Activated CD8-positive, alpha-beta memory T cell treated with anti-CD3 and anti-CD28 coated beads, Interleukin-2, amount 50 U/mL, for 24 hours (primary cell): ENCODE data around the gene IPMK.
"Not testable (repeated sequence)": the region's sequence is repeated elsewhere in the genome, so short reads cannot be mapped to it uniquely, and the experiment has no call there.

ENCODE experiments used
- DNase-seq: peaks from one replicate; pipeline ENCODE4 v3.0.0-alpha.2; 2020; ENCODE audit errors: extremely low read depth

Gene IPMK

DNA sequence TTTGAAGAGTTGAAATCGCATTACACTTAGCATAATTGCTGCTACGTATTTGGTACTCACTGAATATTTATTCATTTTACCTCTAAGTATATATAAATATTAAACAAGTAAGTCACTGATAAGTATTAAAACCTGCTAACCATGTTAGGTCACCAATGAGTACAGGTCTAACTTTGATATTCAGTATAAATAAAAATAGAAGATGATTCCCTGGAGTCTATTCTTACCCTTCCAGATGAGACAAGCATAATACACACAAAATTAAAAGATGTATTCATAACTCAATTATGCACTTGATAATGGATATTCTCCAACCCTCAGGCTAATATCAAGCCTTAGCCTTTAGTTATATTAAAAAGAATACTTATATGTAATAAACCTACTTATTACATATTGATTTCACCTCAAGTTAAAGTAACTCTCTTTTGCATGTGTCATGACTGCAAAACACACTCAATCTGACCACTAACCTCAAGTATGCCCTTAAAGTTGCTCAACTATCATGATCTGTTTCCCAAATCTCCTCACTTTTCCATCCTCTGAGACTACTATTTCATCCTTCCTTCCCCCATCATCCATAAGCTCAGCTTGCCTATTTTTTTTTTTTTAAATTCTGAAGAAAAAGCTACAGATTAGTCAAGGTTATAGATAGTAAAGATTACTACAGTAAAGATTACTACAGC lies 46.8 kb downstream of the IPMK start:
- no peak for DNase-seq

DNA sequence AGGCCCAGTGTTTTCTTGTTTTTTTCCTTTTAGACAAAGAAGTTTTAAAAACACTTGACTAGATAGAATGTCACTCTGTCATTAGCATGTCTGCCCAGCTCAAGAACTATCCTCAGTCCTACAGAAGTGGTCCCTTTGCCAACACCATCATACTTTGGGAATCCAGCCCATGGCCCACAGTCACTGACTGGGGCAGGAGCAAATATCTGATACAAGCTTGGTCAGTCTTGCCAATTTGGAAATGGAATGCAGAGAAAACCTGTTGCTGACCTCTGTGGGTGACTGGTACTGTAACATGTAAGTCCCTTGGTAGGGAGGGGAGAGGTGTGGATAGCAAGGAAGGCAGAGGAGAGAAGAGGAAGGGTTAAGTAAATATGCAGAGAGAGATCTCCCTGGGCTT lies 47.8 kb downstream of the IPMK start:
- DNase-seq, result no peak

DNA sequence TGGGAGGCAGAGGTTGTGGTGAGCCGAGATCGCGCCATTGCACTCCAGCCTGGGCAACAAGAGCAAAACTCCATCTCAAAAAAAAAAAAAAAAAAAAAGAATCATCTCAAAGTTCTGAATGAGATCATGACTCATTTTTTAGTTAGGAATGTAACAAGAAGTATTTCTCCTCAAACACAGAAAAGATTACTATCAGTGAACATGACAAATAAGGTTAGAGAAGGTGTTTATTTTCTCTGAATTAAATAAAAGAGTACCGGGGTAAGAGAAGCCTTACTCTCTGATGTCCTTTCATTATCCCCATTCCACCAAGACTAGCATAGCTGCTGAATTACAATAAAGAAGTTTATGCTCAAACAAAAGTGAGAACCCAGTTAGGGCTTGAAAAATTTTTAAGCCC lies 50.1 kb downstream of the IPMK start:
- DNase-seq, result no peak

DNA sequence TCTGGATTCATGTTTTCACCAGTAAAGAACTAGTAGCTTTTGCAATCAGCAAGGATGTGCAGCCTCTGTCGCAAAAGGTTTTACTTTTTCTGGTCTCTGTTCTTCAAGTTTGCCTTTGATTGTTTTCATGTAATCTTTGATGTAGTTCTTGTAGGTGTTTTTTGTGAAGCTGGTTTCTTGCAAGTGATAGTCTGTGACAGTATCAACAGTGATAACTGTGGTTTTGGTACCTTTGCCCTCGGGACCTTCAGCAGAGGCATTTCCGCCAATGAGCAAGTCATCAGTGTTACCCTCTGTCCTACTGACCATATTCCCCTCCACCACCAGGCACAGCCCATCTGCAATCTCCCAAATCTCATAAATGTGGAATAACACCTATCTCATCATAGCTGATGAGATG lies 55.1 kb downstream of the IPMK start:
- DNase-seq, result no peak

DNA sequence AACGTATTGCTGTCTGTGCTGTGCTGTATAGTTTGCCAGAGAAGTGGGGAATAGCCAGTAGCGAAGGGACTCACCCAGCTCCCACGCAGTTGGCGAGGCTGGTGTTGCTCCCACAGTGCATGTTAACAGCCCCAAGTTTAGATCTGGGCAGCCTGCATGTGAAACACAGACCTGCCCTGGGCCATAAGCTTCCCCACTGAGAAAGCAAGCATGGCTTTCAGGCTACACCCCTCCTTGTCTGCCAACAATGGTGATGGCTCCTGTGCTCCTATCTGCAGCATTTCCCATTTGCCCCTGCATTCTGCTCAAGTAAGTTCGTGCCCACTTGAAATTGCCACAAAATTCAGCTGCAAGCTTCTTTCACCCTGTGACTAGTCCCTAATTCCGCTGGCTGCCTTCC lies 57.5 kb downstream of the IPMK start:
- DNase-seq, result no peak

DNA sequence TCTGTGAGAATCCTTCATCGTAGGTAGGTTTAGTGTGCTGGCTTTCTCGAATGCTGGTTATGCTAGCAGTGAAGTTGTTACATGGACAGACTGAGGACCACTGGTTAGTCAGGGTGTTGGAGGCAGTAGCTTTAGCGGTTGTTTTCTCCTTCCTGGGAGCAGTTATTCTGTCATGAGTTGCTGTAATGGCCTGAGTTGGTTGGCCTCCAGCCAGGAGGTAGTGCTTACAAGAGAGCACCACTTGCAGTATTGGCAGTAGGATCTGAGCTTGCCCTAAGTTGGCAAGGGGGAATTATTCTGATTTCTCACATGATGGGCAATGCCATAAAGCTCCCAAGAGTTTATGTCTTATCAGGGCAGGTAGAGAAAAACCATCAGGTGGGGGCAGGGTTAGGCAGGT lies 58.0 kb downstream of the IPMK start:
- DNase-seq, result no peak

DNA sequence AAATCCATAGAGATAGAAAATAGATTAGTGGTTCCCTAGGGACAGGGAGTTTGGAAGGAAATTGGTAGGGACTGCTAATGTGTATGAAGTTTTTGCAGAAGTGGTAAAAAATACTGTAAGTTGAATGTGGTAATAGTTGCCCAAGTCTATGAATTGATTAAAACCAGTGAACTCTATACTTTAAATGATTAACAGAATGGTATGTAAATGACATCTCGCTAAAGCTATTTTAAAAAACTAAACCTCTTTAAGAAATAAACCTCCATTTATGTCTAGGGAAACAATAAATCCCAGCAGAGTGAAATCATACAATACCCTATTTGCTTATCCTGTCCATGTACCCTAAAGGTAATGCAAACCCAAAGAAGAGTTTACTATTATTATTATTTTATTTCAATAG lies 61.4 kb downstream of the IPMK start:
- no peak for DNase-seq

DNA sequence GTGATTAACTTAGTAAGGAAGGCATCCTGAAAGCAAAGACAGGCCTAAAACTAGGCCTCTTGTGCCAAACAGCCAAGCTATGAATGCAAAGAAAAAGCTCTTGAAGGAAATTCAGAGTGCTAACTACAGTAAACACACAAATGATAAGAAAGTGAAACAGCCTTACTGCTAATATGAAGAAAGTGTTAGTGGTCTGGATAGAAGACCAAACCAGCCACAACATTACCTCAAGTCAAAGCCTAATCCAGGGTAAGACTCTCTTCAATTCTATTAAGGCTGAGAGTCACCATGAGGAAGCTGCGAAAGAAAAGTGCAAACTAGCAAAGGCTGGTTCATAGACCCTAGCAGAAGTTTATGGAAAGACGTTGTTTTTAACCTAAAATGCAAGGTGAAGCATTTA lies 66.0 kb downstream of the IPMK start:
- no peak for DNase-seq

DNA sequence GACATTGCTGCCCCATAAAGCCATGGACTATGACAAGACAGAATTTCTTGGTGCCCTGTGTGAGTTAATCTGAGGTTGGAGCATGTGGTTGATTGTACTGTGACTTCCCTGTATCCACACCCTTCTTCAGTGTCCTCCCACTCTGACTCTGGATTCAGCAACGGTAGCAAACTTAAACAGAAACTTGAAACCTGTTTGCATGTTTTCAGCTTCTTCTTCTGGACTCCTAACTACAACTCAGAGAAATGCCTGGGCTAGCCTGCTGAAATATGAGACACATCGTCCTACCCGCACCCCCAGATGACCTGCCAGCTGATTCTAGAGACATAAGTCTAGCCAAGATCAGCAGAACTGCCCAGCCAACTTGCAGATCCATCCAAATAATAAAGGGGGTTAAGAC lies 78.4 kb downstream of the IPMK start:
- DNase-seq, result no peak

DNA sequence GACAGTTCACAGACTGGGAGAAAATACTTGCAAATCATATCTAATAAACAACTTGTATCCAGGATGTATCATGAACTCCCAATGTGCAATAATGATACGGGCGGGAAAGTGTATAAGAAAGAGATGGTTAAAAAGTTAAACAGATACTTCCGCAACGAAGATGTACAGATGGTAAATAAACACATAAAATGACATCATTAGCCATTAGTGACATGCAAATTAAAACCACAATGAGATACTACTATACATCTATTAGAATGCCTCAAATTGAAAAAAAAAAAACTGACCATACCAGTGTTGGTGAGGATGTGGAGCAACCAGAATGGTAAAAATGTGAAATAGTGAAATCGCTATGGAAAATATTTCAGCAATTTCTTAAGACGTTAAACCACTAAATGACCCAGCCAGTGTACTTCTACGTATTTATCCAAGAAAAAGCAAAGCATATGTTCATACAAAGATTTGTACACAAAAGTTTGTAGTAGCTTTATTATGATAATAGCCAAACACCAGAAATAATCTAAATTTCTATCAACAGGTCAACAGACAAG lies 83.5 kb downstream of the IPMK start:
- no peak for DNase-seq

DNA sequence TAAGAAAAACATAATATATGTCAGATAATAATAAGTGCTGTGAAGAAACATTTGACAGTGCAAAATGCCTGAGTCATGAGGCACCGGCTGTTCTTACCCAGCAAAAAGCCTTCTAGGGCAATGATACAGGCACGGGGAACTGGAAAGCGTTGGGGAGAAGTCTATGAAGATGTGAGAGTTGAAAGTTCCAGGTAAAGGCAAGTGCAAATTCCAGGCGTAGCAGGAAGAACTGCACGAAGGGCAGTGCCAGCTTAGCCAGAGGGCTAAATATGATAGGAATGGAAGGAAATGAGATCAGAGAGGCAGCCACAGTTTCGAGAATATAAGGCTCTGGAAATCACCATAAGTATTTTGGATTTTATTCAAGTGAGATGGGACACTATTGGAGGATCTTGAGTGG lies 87.0 kb downstream of the IPMK start:
- DNase-seq, result no peak

DNA sequence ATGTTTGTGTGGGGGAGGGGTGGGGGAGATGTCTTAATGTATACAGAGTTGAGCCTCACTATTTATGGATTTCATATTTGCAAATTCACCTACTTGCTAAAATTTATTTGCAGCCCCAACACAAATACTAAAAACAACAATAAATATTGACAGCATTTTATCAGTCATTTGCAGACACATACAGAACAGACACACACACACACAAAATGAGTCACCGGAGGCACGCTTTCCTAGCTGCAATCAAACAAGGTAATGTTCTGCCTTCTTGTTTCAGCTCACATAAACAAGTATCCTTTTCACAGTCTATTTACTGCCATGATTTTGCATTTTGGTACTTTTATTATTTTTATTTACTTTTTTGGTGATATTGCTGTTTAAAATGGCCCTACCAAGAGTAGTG lies 88.5 kb downstream of the IPMK start:
- no peak for DNase-seq

DNA sequence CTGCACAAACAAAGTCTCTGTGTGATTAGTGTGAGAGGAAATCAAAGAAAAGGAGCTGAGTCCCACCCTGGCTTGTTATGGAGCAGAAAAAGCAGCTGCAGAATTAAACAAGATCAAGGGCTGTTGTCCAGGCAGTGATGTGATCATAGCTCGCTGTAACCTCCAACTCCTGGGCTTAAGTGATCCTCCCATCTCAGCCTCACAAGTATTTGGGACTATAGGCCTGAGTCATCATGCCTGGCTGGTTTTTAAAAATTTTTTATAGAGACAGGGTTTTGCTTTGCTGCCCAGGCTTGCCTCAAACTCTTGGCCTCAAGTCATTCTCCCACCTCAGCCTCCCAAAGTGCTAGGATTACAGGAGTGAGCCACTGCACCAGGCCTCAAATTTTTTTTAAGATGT lies 88.9 kb downstream of the IPMK start:
- no peak for DNase-seq

DNA sequence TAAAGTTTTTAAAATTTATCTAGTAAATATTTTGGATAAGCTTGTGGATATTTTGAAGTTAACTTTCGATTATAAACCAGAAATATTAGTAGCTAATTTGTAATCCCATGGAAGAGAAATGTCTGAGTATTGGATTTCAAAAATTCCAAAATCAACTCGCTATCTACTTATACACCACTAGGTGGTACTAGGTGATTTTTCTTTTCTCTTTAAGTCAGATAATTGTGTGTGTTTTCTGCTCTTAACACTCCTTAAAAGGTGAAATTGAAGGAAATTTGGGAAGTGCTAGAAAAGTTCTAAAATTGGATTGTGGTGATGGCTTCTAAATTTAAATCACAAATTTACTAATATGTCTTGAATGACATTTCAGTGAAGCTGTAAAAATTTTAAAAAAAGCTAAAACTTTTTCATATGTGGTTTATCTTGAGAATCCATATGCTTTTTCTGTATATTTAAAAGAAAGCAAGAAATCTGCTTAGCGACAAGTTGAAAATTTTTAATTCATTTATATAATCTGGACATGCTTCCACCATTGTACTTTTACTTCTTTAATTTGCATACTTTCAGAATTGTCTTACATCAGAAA lies 90.2 kb downstream of the IPMK start:
- DNase-seq, result no peak

DNA sequence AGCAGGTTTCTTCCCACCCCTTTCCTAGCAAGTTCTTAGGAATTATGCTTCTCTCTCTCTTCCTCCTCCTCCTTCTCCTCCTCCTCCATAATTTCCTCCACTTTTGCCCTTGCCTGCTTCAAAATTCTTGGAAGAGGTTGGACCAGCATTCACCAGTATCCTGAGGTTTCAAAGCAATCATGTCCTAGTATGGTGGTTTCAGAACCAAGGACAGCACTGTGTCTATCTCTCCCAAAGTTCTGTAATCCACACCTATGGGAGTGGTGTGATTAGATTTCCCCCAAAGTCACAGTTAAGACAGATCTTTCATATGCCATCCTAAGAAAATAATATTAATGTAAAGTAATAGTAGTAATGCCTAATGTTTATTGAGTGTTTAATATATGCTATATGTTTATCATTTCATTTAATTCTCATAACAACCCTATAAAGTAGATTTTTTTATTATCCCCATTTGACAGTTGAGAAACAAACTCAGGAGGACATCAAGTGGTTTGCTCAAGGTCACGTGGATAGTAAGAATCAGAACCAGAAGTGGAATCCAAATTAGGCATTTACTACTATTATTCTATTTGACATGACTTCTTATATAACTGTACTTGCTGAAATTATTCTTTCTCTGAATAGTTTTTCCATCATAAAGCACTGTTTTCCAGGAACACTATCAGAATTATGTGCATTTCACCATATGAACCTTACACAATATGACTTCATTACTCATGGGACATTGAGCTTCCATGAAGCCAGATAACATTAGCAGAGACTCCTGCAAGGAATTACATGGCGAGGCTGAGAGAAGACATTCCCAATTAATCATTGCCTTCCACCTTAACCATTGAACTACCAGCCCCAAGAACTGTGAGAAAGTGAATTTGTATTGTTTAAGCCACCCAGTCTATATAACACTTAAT lies 91.4 kb downstream of the IPMK start:
- DNase-seq, result no peak

DNA sequence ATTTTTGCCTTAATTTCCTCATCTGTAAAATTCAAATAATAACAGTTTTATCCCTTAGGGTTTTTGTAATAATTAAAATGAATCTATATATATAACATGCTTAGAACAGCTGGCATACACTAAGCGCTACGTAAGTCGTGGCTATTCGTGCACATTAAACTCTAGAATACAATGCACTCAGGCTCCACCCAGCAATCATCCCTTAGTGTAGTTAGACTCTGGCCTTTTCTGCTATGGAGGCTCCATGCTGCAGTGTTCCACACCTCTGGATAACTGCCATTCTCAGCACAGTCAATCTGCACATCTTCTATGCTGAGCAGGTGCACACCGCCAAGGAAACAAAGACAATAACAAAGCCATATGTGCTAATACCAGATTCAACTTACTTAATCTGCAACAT lies 92.9 kb downstream of the IPMK start:
- no peak for DNase-seq

DNA sequence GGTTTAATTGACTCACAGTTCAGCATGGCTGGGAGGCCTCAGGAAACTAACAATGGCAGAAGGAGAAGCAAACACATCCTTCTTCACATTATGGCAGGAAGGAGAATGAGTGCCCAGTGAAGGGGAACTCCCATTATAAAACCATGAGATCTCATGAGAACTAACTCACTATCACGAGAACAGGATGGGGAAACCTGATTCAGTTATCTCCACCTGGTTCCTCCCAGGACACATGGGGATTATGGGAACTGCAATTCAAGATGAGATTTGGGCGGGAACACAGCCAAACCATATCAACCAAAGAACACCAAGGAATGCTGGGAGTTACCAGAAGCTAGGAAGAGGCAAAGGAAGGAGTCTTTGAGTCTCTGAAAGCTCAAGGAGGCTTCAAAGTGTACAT lies 94.3 kb downstream of the IPMK start:
- DNase-seq, result no peak

DNA sequence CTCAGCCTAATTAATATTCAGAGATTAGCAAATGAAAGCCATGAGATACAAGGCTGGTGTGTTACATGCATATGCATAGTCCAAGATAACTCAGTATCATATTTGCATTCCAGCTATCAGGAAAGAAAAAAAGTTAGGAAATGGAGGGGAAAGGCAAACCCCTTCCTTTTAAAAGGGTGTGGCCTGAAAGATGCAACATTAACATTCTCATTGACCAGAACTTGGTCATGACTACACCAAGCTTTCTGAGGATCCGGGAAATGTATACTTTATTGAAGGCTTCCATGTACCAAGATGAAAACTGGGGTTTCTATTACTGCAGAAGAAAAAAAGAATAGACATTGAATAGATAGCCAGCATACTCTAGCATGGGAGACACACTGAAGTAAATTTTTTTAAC lies 96.5 kb downstream of the IPMK start:
- DNase-seq, result no peak

DNA sequence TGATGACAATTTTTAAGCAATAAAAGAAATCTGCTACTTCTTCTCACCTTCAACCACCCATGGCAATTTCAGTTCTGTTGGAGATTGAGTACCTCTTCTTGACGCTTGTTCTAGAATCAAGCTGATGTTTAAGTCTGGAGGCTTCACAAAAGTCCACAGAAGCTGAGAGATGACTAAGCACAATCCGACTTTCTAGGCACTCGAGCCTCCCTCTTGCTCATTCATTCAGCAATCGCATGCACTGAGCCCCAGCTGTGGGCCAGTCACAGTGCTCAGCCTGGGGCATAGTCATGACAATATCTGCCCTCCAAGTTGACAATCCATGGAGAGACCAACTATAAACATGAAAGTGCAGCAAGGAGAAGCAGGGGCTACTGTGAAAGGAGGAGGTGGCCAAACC lies 103.2 kb downstream of the IPMK start:
- DNase-seq, result no peak

DNA sequence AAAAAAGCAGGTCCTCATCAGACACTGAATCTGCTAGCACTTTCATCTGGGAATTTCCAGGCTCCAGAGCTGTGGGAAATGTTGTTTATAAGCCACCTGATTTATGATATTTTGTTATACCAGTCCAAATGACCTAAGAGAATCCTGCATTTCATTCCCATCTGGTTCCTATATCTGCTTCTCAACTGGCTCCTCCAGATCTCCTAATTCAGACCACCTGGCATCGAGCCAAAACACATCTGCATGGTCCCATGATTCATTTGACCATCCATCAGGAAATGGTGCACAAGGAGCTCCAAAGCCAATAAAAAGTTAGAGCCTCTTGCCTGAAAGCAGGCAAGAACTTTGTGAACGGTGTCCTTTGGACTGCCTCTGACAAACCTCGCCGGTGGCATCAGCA lies 108.9 kb downstream of the IPMK start:
- no peak for DNase-seq

DNA sequence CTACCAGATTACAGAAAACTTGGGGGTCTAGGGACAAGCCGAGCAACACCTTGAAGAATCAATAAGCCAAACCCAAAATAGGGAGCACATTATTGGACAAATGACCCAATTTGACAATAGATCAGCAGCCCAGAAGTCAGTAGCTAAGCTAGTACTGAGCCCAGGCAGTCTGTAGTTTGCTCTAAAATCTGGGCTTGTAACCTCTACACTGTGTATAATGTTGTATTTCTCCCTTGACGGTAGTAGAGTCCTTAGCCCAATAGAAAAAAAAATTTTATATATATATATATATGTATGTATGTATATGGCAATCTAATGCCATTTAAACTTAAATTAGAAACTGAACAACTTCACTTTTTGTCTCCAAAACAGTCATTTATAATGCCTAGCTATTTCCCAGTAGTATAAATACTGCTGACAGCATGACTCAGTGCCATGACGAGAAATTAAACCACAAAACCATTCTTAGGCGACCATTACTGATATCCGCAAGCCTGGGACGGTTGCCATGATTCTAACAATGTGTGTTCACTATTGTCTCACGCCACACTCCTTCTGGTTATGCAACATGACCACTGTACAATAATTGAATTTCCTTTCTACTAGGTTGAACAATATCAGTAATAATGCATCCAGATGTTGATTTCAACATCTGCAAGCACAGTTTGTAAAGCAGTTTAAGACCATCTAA lies 110.5 kb downstream of the IPMK start:
- no peak for DNase-seq

DNA sequence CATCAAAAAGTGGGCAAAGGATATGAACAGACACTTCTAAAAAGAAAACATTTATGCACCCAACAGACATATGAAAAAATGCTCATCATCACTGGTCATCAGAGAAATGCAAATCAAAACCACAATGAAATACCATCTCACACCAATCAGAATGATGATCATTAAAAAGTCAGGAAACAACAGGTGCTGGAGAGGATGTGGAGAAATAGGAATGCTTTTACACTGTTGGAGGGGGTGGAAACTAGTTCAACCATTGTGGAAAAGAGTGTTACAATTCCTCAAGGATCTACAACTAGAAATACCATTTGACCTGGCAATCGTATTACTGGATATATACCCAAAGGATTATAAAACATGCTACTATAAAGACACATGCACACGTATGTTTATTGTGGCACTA lies 111.8 kb downstream of the IPMK start:
- DNase-seq, result not testable (repeated sequence)
